Stimulated activated naive B cell treated with anti-CD40 and anti-IgM and Interleukin-4, amounts not matched to agents 10 μg/mL and 1 μg/mL and 100 μg/mL, for 72 hours (primary cell): Measurements from ENCODE around the gene PLG.
"Not testable (repeated sequence)": the region's sequence is repeated elsewhere in the genome, so short reads cannot be mapped to it uniquely, and the experiment has no call there.

Experiments
- ATAC-seq, 2 donors: fragments of 150-1000 bp; cut with Tn5 transposase; replicated peaks; 2 replicates each; pipeline ENCODE4 v1.10.0; 2021; ENCODE audit warnings: moderate library complexity in 1 of 2
- DNase-seq: peaks from one replicate; pipeline ENCODE4 v3.0.0; 2021
- H3K27ac Mint-ChIP-seq: one replicate; pipeline ENCODE4 v1.8.0; 2022; ENCODE audit warnings: mild to moderate bottlenecking, mixed read lengths
- H3K27me3 Mint-ChIP-seq, 2 donors: one replicate each; pipeline ENCODE4 v1.8.0; 2022; ENCODE audit warnings: mixed read lengths in 2 of 2
- H3K36me3 Mint-ChIP-seq, 2 donors: one replicate each; pipeline ENCODE4 v1.8.0; 2022; ENCODE audit warnings: mixed read lengths in 2 of 2, mild to moderate bottlenecking in 1 of 2
- H3K4me1 Mint-ChIP-seq, 2 donors: one replicate each; pipeline ENCODE4 v1.8.0; 2022; ENCODE audit warnings: mixed read lengths in 2 of 2, mild to moderate bottlenecking in 1 of 2
- H3K4me3 Mint-ChIP-seq, 2 donors: one replicate each; pipeline ENCODE4 v1.8.0; 2022; ENCODE audit warnings: mild to moderate bottlenecking in 2 of 2, mixed read lengths in 2 of 2, moderate library complexity in 1 of 2
- H3K9me3 Mint-ChIP-seq, 2 donors: one replicate each; pipeline ENCODE4 v1.8.0; 2022; ENCODE audit warnings: mixed read lengths in 2 of 2, mild to moderate bottlenecking in 1 of 2

PLG gene

GRCh38 chr6:160768101-160768500 lies 66.1 kb downstream of the PLG start:
- Mint-ChIP-seq H3K9me3 (no peaks in the 10 kb centered on the region), H3K27ac (no peak overlapping the region), H3K36me3 (no peaks in the 10 kb centered on the region), H3K4me3 (no peak overlapping the region), H3K27me3 (peaks cover 23 to 34% of the 10 kb centered on the region in 2 donors), H3K4me1 (peaks cover 3 to 5% of the 10 kb centered on the region in 2 donors)
- DNase-seq (no peak), ATAC-seq (no peak)

- ATAC-seq (no peak), DNase-seq (no peak)
- Mint-ChIP-seq H3K27me3 (peaks cover 6 to 7% of the 10 kb centered on the region in 2 donors), H3K4me3 (no peak overlapping the region), H3K36me3 (no peaks in the 10 kb centered on the region), H3K27ac (no peak overlapping the region), H3K9me3 (no peaks in the 10 kb centered on the region), H3K4me1 (no peaks in the 10 kb centered on the region)
These were observed 72.4 kb downstream of the PLG start for GRCh38 chr6:160774399-160774798.

- DNase-seq (no peak), ATAC-seq (no peak)
- Mint-ChIP-seq H3K4me3 (no peak overlapping the region), H3K27ac (no peak overlapping the region), H3K9me3 (peaks cover 0 to 6% of the 10 kb centered on the region in 2 donors), H3K4me1 (no peaks in the 10 kb centered on the region), H3K27me3 (peaks cover 7 to 10% of the 10 kb centered on the region in 2 donors), H3K36me3 (no peaks in the 10 kb centered on the region)
These were observed 73.9 kb downstream of the PLG start for GRCh38 chr6:160775792-160776580.

- H3K4me3 Mint-ChIP-seq, ATAC-seq, H3K36me3 Mint-ChIP-seq, H3K27ac Mint-ChIP-seq, H3K9me3 Mint-ChIP-seq, DNase-seq, H3K4me1 Mint-ChIP-seq: not testable (repeated sequence)
- peaks cover 0 to 10% of the 10 kb centered on the region in 2 donors for H3K27me3 Mint-ChIP-seq
These were observed 77.1 kb downstream of the PLG start for GRCh38 chr6:160779095-160779494.

- not testable (repeated sequence) for H3K4me3 Mint-ChIP-seq, H3K9me3 Mint-ChIP-seq, ATAC-seq, DNase-seq, H3K27ac Mint-ChIP-seq, H3K36me3 Mint-ChIP-seq, H3K4me1 Mint-ChIP-seq
- peaks cover 0 to 10% of the 10 kb centered on the region in 2 donors for H3K27me3 Mint-ChIP-seq
These were observed 78.6 kb downstream of the PLG start for GRCh38 chr6:160780656-160781055.

- no peak overlapping the region for H3K4me3 Mint-ChIP-seq
- H3K4me1 Mint-ChIP-seq, result peaks cover 0 to 5% of the 10 kb centered on the region in 2 donors
- peak; percentile 27 to 68 for ATAC-seq
- peaks cover 0 to 6% of the 10 kb centered on the region in 2 donors for H3K9me3 Mint-ChIP-seq
- no peak overlapping the region for H3K27ac Mint-ChIP-seq
- DNase-seq, result no peak
- peaks cover 0 to 10% of the 10 kb centered on the region in 2 donors for H3K27me3 Mint-ChIP-seq
- no peaks in the 10 kb centered on the region for H3K36me3 Mint-ChIP-seq
These were observed 79.3 kb downstream of the PLG start for GRCh38 chr6:160781298-160781697.

GRCh38 chr6:160782228-160782627 lies 80.2 kb downstream of the PLG start:
- ATAC-seq (no peak), DNase-seq (no peak)
- Mint-ChIP-seq H3K4me3 (no peak overlapping the region), H3K36me3 (no peaks in the 10 kb centered on the region), H3K27me3 (peaks cover 0 to 10% of the 10 kb centered on the region in 2 donors), H3K9me3 (peaks cover 0 to 6% of the 10 kb centered on the region in 2 donors), H3K27ac (no peak overlapping the region), H3K4me1 (peaks cover 0 to 5% of the 10 kb centered on the region in 2 donors)

- ATAC-seq, result no peak
- Mint-ChIP-seq H3K27ac (no peak overlapping the region), H3K36me3 (no peaks in the 10 kb centered on the region), H3K9me3 (peaks cover 0 to 6% of the 10 kb centered on the region in 2 donors), H3K4me1 (peaks cover 0 to 5% of the 10 kb centered on the region in 2 donors), H3K27me3 (peaks cover 0 to 10% of the 10 kb centered on the region in 2 donors), H3K4me3 (no peak overlapping the region)
- DNase-seq, result no peak
These were observed 81.7 kb downstream of the PLG start for GRCh38 chr6:160783741-160784140.

- H3K9me3 Mint-ChIP-seq, H3K4me1 Mint-ChIP-seq, DNase-seq, H3K4me3 Mint-ChIP-seq, H3K27ac Mint-ChIP-seq, H3K36me3 Mint-ChIP-seq, ATAC-seq: not testable (repeated sequence)
- H3K27me3 Mint-ChIP-seq, result peaks cover 0 to 12% of the 10 kb centered on the region in 2 donors
These were observed 86.1 kb downstream of the PLG start for GRCh38 chr6:160788126-160788525.

- Mint-ChIP-seq H3K9me3 (peaks cover 5 to 8% of the 10 kb centered on the region in 2 donors), H3K27ac (no peak overlapping the region), H3K4me3 (no peak overlapping the region), H3K4me1 (peaks cover 6 to 8% of the 10 kb centered on the region in 2 donors), H3K27me3 (peaks cover 0 to 8% of the 10 kb centered on the region in 2 donors), H3K36me3 (peaks cover 0 to 1% of the 10 kb centered on the region in 2 donors)
- ATAC-seq (no peak), DNase-seq (no peak)
These were observed 86.8 kb downstream of the PLG start for GRCh38 chr6:160788806-160789205.

GRCh38 chr6:160789263-160790027 lies 87.4 kb downstream of the PLG start:
- Mint-ChIP-seq H3K4me3 (no peak overlapping the region), H3K27ac (peak overlapping the region; percentile 37), H3K9me3 (peaks cover 5 to 8% of the 10 kb centered on the region in 2 donors), H3K36me3 (peaks cover 0 to 1% of the 10 kb centered on the region in 2 donors), H3K4me1 (peaks cover 6 to 8% of the 10 kb centered on the region in 2 donors), H3K27me3 (peaks cover 0 to 7% of the 10 kb centered on the region in 2 donors)
- ATAC-seq, result no peak
- DNase-seq, result no peak

GRCh38 chr6:160790028-160790792 lies 88.2 kb downstream of the PLG start:
- Mint-ChIP-seq H3K9me3 (peaks cover 5 to 8% of the 10 kb centered on the region in 2 donors), H3K4me1 (peaks cover 6 to 8% of the 10 kb centered on the region in 2 donors), H3K36me3 (peaks cover 0 to 1% of the 10 kb centered on the region in 2 donors), H3K4me3 (no peak overlapping the region), H3K27me3 (peaks cover 0 to 7% of the 10 kb centered on the region in 2 donors), H3K27ac (peak overlapping the region; percentile 37)
- DNase-seq (no peak), ATAC-seq (no peak)

- Mint-ChIP-seq H3K36me3 (peaks cover 0 to 1% of the 10 kb centered on the region in 2 donors), H3K9me3 (peaks cover 5 to 8% of the 10 kb centered on the region in 2 donors), H3K4me3 (no peak overlapping the region), H3K27me3 (peaks cover 0 to 7% of the 10 kb centered on the region in 2 donors), H3K4me1 (peaks cover 6 to 8% of the 10 kb centered on the region in 2 donors), H3K27ac (no peak overlapping the region)
- ATAC-seq (peak; percentile 27 to 57), DNase-seq (no peak)
These were observed 89.4 kb downstream of the PLG start for GRCh38 chr6:160791459-160791858.

GRCh38 chr6:160791981-160792418 lies 90.0 kb downstream of the PLG start:
- ATAC-seq (no peak), DNase-seq (no peak)
- H3K36me3 Mint-ChIP-seq, result peaks cover 0 to 1% of the 10 kb centered on the region in 2 donors
- no peak overlapping the region for H3K4me3 Mint-ChIP-seq
- peaks cover 6 to 8% of the 10 kb centered on the region in 2 donors for H3K4me1 Mint-ChIP-seq
- H3K27me3 Mint-ChIP-seq, result peaks cover 0 to 7% of the 10 kb centered on the region in 2 donors
- peaks cover 8% of the 10 kb centered on the region in 2 donors for H3K9me3 Mint-ChIP-seq
- H3K27ac Mint-ChIP-seq, result no peak overlapping the region
